Ovary (tissue), 9 donors: ENCODE data around the gene CDKL4. TPM values are rescaled to one million over a fixed set of nuclear protein-coding genes. Genes with fewer than 3 reads are reported as not detected.

Source experiments
- DNase-seq, 5 donors: peaks; one replicate each; pipeline ENCODE4 v3.0.0-alpha.2; 2019 to 2020
- H3K27ac ChIP-seq, 2 donors: fragments of 200-600 bp; one replicate each; pipeline versions ENCODE4 v1.5.1 to v1.8.0; 2019 to 2022
- H3K27me3 ChIP-seq: fragments of 200-600 bp; one replicate; pipeline ENCODE4 v1.8.0; 2022
- H3K36me3 ChIP-seq: fragments of 200-600 bp; sonication (generic); one replicate; pipeline ENCODE4 v1.5.1; 2019
- H3K4me1 ChIP-seq: one replicate; pipeline ENCODE4 v1.8.1; 2013; ENCODE audit warnings: mild to moderate bottlenecking, moderate library complexity; ENCODE audit not compliant: insufficient read depth
- H3K4me3 ChIP-seq: fragments of 200-600 bp; sonication (generic); one replicate; pipeline ENCODE4 v1.5.1; 2017
- H3K9me3 ChIP-seq, 2 donors: fragments of 200-600 bp in 1 of 2; sonication (generic) in 1 of 2; one replicate each; pipeline versions ENCODE4 v1.5.1 to v1.8.1; 2013 to 2019; ENCODE audit warnings: mild to moderate bottlenecking in 1 of 2, moderate library complexity in 1 of 2
- EP300 ChIP-seq: sonication (generic); formaldehyde crosslinking; IDR thresholded peaks from one replicate; pipeline ENCODE4 v1.6.1; 2017; ENCODE audit warnings: antibody characterized with exemption
- POLR2A ChIP-seq: fragments of 450-650 bp; IDR thresholded peaks from one replicate; pipeline ENCODE4 v1.6.1; 2017; ENCODE audit warnings: antibody characterized with exemption, mild to moderate bottlenecking, moderate library complexity
- WGBS, 3 donors: extraction: QIAGEN DNeasy Blood & Tissue Kit in 1 of 3; methylation state at CpG; one replicate each; pipeline versions ENCODE4 v1.1.5 to v1.1.7; 2013 to 2017; 5-methylcytosine and 5-hydroxymethylcytosine counted together
- intact Hi-C, 4 donors: fragments of 100-400 bp; cut with DNase I; formaldehyde crosslinking; loops; one replicate each; pipeline versions ENCODE4 v1.11.0 to v1.15.1; 2022 to 2023
- polyA plus RNA-seq, 2 donors: library from polyadenylated mRNA; stranded (reverse); fragments of 200-250 nt in 1 of 2; fragments of 350-450 nt in 1 of 2; fragmentation: Illumina TruSeq in 1 of 2; extraction: RNeasy Lipid Tissue Mini Kit (QIAGEN cat#74804) in 1 of 2; gene quantifications; one replicate each; pipeline ENCODE4 v1.2.3, GENCODE V29; 2013 to 2014
- total RNA-seq, 7 donors: library from RNA; depleted of rRNA in 2 of 7; stranded (reverse); fragments of >200 nt in 2 of 7; fragmentation: NEBNext Ultra II Directional in 3 of 7; extraction: Animal tissue kit (Norgen Biotek cat#: 25700) in 3 of 7; gene quantifications; one replicate each; pipeline versions ENCODE4 v1.1.0 to v1.2.4, GENCODE V29; 2016 to 2023
- TF ChIP-seq, protein P1 (sequence below), 3 donors: fragments of 450-650 bp in 2 of 3; fragments of 200-600 bp in 1 of 3; IDR thresholded peaks; one replicate each; pipeline versions ENCODE4 v1.5.1 to v1.8.0; 2016 to 2022; ENCODE audit warnings: antibody characterized with exemption in 3 of 3, mild to moderate bottlenecking in 1 of 3
- donor health status: DM: no; HTN: no; CAD: no; lungs with moderate emphysema.
- donor health status: DM: no; HTN: no; CAD: no.
- donor health status: Bipolar disorder and iron deficiency.
- donor health status: DM: yes; HTN: yes; CAD: no.
- donor health status: DM: no; HTN: no; CAD: no.
- donor health status: DM: yes; HTN: yes; CAD: no.

Gene CDKL4
- total and polyA plus RNA-seq, 9 donors: 0.12 to 2.7 (median 1.1) TPM; not detected in 1

DNA sequence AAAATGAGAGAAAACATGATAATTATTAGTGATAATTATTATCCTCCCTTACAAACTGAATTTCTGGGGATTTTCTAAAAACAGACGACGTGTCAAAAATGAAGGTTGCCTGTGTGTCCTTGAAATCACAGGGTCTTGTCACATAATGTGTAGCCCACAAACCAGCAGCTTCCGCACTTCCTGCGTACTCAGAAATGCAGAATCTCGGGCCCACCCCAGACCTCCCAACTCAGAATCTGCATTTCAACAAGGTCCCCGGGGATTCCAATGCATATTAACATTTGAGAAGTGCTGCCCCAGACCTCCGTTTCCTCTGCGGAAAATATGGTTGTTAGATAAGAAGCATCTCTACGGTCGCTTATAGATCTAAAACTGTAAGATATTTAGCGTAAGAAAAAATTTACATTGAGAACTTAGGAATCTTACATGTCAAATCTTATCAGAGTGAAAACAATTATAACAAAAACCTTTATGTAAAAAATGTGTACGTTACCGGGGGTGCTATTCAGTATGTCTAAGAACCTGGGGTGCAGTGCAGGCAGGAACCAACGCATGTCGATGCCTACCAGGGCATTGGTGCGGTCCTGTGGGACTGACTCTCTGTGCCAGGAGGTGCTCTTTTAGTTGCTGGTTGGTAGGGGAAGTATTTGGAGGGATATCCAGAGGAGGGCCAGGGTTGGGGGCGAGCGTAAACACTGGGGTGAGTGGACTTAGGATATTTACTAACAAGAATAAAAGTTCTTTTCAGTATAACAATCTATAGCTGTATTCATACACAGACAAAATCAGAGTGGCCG is 15.2 kb downstream of the CDKL4 start:
- Histone ChIP-seq H3K4me3 (no peak overlapping the region), H3K27me3 (no peaks in the 10 kb centered on the region), H3K27ac (no peak overlapping the region), H3K9me3 (no peaks in the 10 kb centered on the region), H3K4me1 (no peaks in the 10 kb centered on the region), H3K36me3 (no peaks in the 10 kb centered on the region)
- peak in 1 of 5 donors; percentile 25 for DNase-seq
- TF ChIP-seq POLR2A (no peak), EP300 (no peak)
- TF ChIP-seq, protein P1, sequence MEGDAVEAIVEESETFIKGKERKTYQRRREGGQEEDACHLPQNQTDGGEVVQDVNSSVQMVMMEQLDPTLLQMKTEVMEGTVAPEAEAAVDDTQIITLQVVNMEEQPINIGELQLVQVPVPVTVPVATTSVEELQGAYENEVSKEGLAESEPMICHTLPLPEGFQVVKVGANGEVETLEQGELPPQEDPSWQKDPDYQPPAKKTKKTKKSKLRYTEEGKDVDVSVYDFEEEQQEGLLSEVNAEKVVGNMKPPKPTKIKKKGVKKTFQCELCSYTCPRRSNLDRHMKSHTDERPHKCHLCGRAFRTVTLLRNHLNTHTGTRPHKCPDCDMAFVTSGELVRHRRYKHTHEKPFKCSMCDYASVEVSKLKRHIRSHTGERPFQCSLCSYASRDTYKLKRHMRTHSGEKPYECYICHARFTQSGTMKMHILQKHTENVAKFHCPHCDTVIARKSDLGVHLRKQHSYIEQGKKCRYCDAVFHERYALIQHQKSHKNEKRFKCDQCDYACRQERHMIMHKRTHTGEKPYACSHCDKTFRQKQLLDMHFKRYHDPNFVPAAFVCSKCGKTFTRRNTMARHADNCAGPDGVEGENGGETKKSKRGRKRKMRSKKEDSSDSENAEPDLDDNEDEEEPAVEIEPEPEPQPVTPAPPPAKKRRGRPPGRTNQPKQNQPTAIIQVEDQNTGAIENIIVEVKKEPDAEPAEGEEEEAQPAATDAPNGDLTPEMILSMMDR (IDR thresholded peaks at IDR 0.05): no peak
- 31 to 35% (median 34%) methylated on average over 19 of the region's 19 CpGs for WGBS, 3 donors
- intact Hi-C loops: loop anchor here (5.0 to 10.0 kb wide), 4 partner anchors 94 to 171 kb away; partner anchors contain the start of gene SOS1 (in 1 of the 4)

- Histone ChIP-seq H3K4me3 (no peak overlapping the region), H3K27me3 (no peaks in the 10 kb centered on the region), H3K36me3 (no peaks in the 10 kb centered on the region), H3K4me1 (no peaks in the 10 kb centered on the region), H3K9me3 (no peaks in the 10 kb centered on the region), H3K27ac (no peak overlapping the region)
- intact Hi-C loops: loop anchor here (2.0 to 10.0 kb wide), 5 partner anchors 93 to 171 kb away; partner anchors contain the start of gene SOS1 (in 2 of the 4)
- TF ChIP-seq, protein P1 (IDR thresholded peaks at IDR 0.05): peak; percentile 68 to 83 (median 72)
- TF ChIP-seq POLR2A: no peak
- WGBS, 3 donors: 16 to 23% (median 18%) methylated on average over 9 of the region's 9 CpGs
- peak; percentile 71 to 86 (median 82) for DNase-seq
Measured at GRCh38 chr2:39227628-39228412, 15.9 kb downstream of the CDKL4 start.

DNA sequence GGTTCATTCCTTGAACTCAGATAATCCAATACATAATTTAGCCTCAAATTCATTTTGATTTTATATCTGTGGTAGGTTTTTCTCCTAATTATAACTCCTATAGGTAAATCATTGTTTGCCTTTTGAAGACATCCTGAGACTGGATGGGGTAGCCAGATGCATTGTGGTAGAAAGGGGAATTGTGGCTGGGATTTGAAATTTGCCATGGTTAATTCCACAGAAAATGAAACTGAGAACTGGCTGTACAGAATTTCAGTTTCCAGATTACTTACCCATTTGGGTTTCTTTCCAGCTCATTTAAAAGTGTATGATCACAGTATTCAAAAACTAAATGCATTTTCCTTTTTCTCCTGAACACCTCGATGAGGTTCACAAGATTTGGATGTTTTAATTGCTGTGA is 18.2 kb downstream of the CDKL4 start:
- no peaks in the 10 kb centered on the region for H3K36me3 ChIP-seq
- WGBS, 3 donors: 85 to 87% (median 86%) methylated on average over 1 of the region's 1 CpG
- H3K4me3 ChIP-seq: no peak overlapping the region
- no peaks in the 10 kb centered on the region for H3K4me1 ChIP-seq
- no peak overlapping the region for H3K27ac ChIP-seq
- no peak for DNase-seq
- no peaks in the 10 kb centered on the region for H3K9me3 ChIP-seq
- intact Hi-C loops: loop anchor here (5.0 to 10.0 kb wide), 4 partner anchors 91 to 168 kb away; partner anchors contain the start of gene SOS1 (in 1 of the 4)
- H3K27me3 ChIP-seq: no peaks in the 10 kb centered on the region
- TF ChIP-seq, protein P1 (IDR thresholded peaks at IDR 0.05): no peak
- no peak for TF ChIP-seq EP300
- no peak for TF ChIP-seq POLR2A

DNA sequence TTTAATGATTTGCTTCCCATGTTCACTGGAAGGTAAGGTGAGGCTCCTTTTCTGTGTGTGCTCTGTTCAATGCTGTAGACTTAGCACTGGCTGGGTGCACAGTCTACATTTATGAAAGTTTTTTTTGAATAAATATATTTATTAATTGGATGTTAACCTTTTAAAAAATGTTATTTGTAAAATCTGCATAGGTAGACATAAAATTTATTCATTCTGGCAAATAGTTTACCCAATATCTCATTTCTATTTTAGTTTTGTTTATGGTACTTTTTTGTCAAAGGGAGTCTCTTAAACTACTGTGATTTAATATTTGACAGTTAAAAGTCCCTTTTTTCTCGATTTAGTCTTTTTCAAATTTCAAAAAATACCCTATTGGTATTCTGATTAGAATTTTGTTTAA is 19.9 kb downstream of the CDKL4 start:
- Histone ChIP-seq H3K36me3 (no peaks in the 10 kb centered on the region), H3K27me3 (no peaks in the 10 kb centered on the region), H3K27ac (no peak overlapping the region), H3K9me3 (no peaks in the 10 kb centered on the region), H3K4me3 (no peak overlapping the region), H3K4me1 (no peaks in the 10 kb centered on the region)
- intact Hi-C loops: loop anchor here in 1 of 4 donors (10.0 kb wide), 1 partner anchor 89 kb away; no protein-coding TSS in a partner anchor
- WGBS, 3 donors: 57 to 76% (median 66%) methylated on average over 1 of the region's 1 CpG
- DNase-seq: no peak
- TF ChIP-seq POLR2A: no peak
- no peak for TF ChIP-seq EP300
- TF ChIP-seq, protein P1 (IDR thresholded peaks at IDR 0.05): no peak
